GM12891 (cell line): ENCODE results near the gene LHX1.

Experiments used
- DNase-seq: peaks from one replicate; pipeline ENCODE4 v3.0.0; 2011; ENCODE audit warnings: low spot score; ENCODE audit not compliant: insufficient read length
- FAIRE-seq: peaks from 2 replicates; lab custom pipeline; 2011; peaks lifted over from hg19 to GRCh38; lab: Jason Lieb, UNC
- PAX5 ChIP-seq: IDR thresholded peaks from 2 replicates; pipeline ENCODE4 v1.6.1; 2011; ENCODE audit warnings: low read length, moderate library complexity, mild to moderate bottlenecking; ENCODE audit not compliant: insufficient read depth, severe bottlenecking
- POLR2A ChIP-seq: IDR thresholded peaks from 2 replicates; pipeline ENCODE4 v1.6.1; 2011; ENCODE audit warnings: low read depth, low read length, control low read depth
- POLR2AphosphoS5 ChIP-seq: IDR thresholded peaks from 2 replicates; pipeline ENCODE4 v1.6.1; 2011; ENCODE audit warnings: low read depth, low read length, control low read depth
- POU2F2 ChIP-seq: IDR thresholded peaks from 2 replicates; pipeline ENCODE4 v1.6.1; 2011; ENCODE audit warnings: low read depth, mild to moderate bottlenecking, control low read depth, low read length, moderate library complexity
- SPI1 ChIP-seq: IDR thresholded peaks from 2 replicates; pipeline ENCODE4 v1.6.1; 2011; ENCODE audit warnings: low read depth, low read length, control low read depth
- TAF1 ChIP-seq: IDR thresholded peaks from 2 replicates; pipeline ENCODE4 v1.6.1; 2011; ENCODE audit warnings: low read depth, low read length, control low read depth

The LHX1 gene

DNA sequence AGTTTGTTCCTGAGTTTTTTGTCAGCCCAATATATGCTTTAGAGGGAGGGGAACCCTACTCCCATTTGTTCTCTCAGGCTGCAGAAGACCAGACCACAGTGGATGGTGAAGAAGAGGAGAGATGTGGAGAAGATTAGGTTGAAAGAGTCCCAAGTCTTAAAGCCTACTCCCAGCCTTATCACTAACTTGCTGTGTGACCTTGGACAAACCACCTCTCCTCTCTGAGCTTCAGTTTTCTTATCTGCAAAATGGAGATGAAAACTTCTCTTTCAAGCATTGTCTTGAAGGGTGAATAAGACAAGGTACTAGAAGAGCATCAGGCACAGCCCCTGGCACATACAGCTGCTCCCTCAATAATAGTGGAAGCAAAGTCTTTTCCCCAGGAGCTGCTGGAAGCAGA lies 15.1 kb upstream of the LHX1 start:
- TF ChIP-seq POU2F2 (no peak), TAF1 (no peak), POLR2AphosphoS5 (no peak), POLR2A (no peak), SPI1 (no peak), PAX5 (no peak)
- no peak for DNase-seq
- FAIRE-seq, result no peak

DNA sequence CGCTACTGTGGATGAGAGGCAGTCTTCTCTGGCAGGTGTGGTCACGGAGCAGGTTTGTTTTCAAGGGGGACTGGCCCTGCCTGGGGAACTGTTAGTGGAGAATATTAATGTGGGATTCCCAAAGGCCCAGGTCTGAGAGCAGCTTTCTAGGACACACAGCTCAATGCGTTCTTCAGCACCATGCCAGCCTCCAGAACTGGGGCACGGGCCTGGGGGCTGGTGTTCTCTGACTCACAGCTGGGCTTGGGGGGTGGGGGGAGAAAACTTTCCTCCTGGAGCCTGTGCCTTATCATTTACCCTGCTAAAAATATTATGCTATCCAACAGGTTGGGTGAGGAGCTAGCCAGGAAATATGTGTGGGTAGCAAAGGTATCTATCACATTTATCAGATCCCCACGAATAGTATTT lies 13.5 kb upstream of the LHX1 start:
- TF ChIP-seq POLR2AphosphoS5 (no peak), POLR2A (no peak)
- FAIRE-seq (no peak), DNase-seq (no peak)

DNA sequence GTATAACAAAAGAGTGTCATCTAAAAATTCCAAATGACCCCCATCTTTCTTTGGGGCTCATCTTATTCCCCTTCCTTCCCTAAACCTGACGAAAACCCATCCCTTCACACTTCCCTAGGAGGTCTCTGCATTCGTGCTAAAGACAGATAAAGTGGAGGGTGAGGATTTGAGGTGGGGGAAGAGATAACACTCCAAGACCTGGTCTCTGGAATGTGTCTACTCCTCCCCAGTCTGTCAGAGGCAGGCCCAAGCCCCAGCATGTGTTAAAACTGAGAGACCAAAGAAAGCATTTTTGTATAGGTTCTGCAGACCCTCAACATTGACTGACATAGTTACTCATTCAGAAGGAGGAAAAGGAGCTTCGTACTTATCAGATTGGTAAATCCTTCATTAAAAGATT lies 11.0 kb upstream of the LHX1 start:
- DNase-seq, result no peak
- TF ChIP-seq SPI1 (no peak), POU2F2 (no peak), POLR2A (no peak), POLR2AphosphoS5 (no peak), PAX5 (no peak), TAF1 (no peak)
- no peak for FAIRE-seq

DNA sequence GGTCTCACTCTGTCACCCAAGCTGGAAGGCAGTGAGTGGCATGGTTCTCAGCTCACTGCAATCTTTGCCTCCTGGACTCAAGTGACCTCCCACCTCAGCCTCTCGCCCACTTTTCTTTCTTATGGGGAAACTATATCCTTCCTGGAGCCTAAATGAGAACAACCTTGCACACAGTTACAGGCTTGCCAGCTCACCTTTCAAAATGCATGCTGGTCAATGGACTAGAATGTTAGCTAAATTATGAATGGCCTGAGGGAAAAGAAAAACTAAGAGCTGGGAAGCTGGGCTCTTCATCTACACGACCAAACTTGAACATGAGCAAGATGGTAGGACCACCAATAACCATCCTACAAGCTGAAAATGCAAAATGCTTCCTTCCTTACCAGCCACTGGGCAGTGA lies 10.6 kb upstream of the LHX1 start:
- DNase-seq (no peak), FAIRE-seq (no peak)
- no peak for TF ChIP-seq PAX5
- TF ChIP-seq SPI1, result no peak
- TF ChIP-seq TAF1, result no peak
- TF ChIP-seq POLR2AphosphoS5, result no peak
- TF ChIP-seq POLR2A, result no peak
- no peak for TF ChIP-seq POU2F2

DNA sequence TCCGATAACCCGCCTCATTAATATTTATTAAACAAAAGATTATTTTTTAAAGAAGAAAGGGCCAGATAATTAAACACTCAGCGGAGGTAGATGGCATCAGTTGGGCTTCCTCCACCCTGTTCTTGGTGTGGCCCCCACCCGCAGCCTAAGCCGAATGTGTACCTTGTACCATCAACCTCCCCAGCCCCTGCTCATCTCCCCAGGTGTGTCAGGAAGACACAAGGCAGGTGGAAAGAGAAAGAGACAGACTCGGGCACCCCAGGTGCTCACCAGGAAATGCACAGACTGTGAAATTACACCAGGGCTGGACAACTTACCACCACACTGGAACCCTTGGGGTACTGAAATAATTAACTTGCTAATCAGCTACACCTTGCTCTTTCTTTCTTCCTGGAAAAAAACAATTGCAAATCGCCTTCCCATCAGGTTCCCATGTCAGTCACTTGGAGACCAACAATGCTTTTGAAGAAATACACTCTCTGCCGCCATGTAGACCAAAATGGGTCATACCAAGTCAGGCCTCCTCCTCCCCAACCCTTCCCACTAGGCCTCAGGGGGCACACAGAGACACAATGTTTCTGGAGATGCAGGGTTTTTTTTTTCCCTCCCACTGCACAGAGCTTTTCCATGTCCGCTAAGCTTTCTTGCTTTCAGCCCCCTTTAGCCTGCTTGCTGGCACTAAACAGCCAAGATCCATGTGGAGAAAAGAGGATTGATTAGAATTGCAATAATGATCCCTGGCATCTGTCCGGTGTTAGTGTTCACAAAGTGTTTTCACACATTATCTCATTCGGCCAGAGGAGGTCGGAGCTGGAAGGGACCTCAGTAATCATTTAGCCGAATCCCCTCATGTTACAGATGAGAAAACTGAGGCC lies 8.6 kb upstream of the LHX1 start:
- FAIRE-seq, result no peak
- DNase-seq, result no peak
- TF ChIP-seq SPI1 (no peak), POLR2A (no peak), POLR2AphosphoS5 (no peak), PAX5 (no peak), TAF1 (no peak), POU2F2 (no peak)

DNA sequence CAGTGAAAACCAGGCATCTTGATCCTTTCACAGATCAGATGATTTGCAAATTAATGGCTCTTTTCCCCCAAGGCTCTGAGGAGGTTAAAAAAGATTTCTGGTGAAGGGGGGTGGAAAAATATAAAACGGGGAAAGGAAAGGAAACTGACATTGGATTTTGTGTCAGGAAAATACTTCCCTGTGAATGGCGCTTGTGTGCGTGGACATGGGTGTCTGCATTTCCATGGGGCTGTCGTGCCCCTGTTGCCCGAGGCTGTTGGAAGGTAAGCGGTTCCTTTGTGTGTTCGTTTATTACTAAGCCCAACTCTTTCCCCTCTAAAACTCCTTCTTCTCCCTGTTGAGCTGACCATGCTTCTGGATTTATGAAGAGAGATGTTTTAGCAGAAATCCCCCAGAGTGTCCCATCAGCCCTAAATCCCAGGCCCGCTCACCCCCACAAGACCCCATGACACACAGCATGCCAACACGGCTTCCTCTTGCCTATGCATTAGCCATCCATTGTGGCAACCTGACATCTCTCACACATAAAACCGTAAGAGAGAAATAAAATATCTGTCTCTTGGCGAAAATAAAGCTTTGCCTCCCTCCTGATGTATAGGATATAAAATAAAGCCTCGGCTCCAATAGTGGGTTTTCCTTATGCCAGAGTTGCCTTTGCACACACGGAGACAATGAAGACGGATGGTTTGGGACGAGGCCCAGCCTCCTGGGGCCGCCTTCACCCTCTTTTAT lies 7.3 kb upstream of the LHX1 start:
- FAIRE-seq (no peak), DNase-seq (no peak)
- no peak for TF ChIP-seq PAX5
- TF ChIP-seq SPI1, result no peak
- TF ChIP-seq TAF1, result no peak
- TF ChIP-seq POU2F2, result no peak
- TF ChIP-seq POLR2AphosphoS5, result no peak
- TF ChIP-seq POLR2A, result no peak

DNA sequence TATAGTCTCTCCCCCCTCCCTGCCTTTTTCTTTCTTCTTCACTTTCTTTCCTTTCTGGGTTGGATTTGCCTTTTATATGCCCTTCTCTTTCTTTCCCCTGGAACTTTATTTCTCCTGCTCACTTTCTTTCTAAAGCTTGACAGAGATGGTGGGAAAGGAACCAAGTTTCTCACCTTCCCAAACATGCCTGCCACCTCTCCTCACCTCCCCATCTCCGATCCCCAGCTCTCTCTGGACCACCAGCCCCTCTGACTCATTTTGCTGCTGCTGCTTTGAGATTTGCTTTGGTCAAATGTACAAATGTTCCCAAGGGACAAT lies 6.7 kb upstream of the LHX1 start:
- DNase-seq, result no peak
- TF ChIP-seq POLR2A (no peak), SPI1 (no peak), POU2F2 (no peak), TAF1 (no peak), POLR2AphosphoS5 (no peak), PAX5 (no peak)
- FAIRE-seq, result no peak

DNA sequence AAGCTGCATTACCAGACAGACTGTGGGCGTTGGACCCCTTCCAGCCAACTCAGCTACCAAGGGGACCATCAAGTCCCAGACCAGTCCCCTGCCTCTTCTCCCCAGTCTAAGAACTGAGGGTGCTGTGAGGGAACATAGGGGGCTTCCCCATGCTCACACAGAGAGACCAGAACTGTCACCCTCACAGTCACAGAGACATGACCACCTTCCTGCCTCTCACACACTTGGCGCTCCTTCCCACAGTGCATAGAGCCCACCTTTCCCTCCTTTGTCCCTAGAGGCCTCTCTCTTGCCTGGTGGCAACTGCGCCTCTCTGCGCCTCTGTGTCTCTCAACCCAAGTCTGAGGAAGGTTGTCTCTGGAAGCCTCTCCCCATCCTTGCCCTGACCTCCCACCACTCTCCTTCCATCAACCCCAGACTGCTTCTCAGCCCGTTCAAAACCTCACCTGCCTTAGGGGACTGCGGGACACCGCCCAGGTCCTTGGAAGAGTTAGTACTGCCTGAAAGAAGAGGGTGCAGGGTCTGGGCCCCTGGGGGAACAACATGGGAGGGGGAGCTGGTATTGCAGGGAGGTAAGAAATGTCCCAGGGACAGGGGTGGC lies 6.1 kb upstream of the LHX1 start:
- FAIRE-seq (no peak), DNase-seq (no peak)
- TF ChIP-seq TAF1 (no peak), POU2F2 (no peak), POLR2A (no peak), SPI1 (no peak), PAX5 (no peak), POLR2AphosphoS5 (no peak)
